Naive thymus-derived CD4-positive, alpha-beta T cell (primary cell): ENCODE data around the gene EYA2. TPM values are rescaled to one million over a fixed set of nuclear protein-coding genes. Genes with fewer than 3 reads are reported as not detected.
A peak's percentile ranks its signal among the peaks of the same experiment; 100 is the strongest.

Source experiments
- ATAC-seq: fragments of 150-1000 bp; cut with Tn5 transposase; 2 replicates; pipeline ENCODE4 v1.10.0; 2021; ENCODE audit warnings: mild to moderate bottlenecking, moderate library complexity
- CTCF ChIA-PET: fragments of 350-600 bp; sonication (Branson Sonifier 250); formaldehyde crosslinking; loops from one replicate; lab custom pipeline; 2021; ENCODE audit warnings: antibody characterized with exemption; lab: Charles Lee
- POLR2A ChIA-PET: fragments of 350-600 bp; sonication (Branson Sonifier 250); formaldehyde crosslinking; loops from one replicate; lab custom pipeline; 2021; ENCODE audit warnings: antibody characterized with exemption, inconsistent platforms; lab: Charles Lee
- DNase-seq, 9 donors: peaks; one replicate each; pipeline versions ENCODE4 v3.0.0 to v3.0.0-alpha.2; 2020 to 2022; ENCODE audit warnings: mixed read lengths in 1 of 9
- H3K27ac ChIP-seq: one replicate; pipeline ENCODE4 v1.7.0; 2013; ENCODE audit warnings: mild to moderate bottlenecking, low read depth, low read length, moderate library complexity
- H3K27me3 ChIP-seq, 2 donors: one replicate each; pipeline ENCODE4 v1.7.0; 2013; ENCODE audit warnings: low read length in 2 of 2, mild to moderate bottlenecking in 2 of 2, moderate library complexity in 2 of 2; ENCODE audit not compliant: control insufficient read depth in 2 of 2, insufficient read depth in 2 of 2
- H3K36me3 ChIP-seq, 3 experiments: 1 replicate in 2 of 3; 2 replicates in 1 of 3; pipeline ENCODE4 v1.7.0; 2013; ENCODE audit warnings: low read length in 3 of 3, mild to moderate bottlenecking in 3 of 3, moderate library complexity in 1 of 3; ENCODE audit not compliant: insufficient read depth in 3 of 3, control insufficient read depth in 2 of 3
- H3K4me1 ChIP-seq, 2 donors: one replicate each; pipeline ENCODE4 v1.7.0; 2013; ENCODE audit warnings: low read length in 2 of 2, mild to moderate bottlenecking in 2 of 2, moderate library complexity in 1 of 2; ENCODE audit not compliant: control insufficient read depth in 2 of 2, insufficient read depth in 2 of 2
- H3K4me3 ChIP-seq: 2 replicates; pipeline ENCODE4 v1.7.0; 2013; ENCODE audit warnings: mild to moderate bottlenecking, low read length
- H3K9me3 ChIP-seq, 3 experiments: 1 replicate in 2 of 3; 2 replicates in 1 of 3; pipeline ENCODE4 v1.7.0; 2013; ENCODE audit warnings: low read length in 3 of 3; ENCODE audit not compliant: control insufficient read depth in 2 of 3
- H3K27ac Mint-ChIP-seq, 9 donors: one replicate each; pipeline ENCODE4 v1.8.0; 2020 to 2022; ENCODE audit warnings: mixed read lengths in 9 of 9, mild to moderate bottlenecking in 8 of 9, moderate library complexity in 5 of 9, inconsistent platforms in 2 of 9
- H3K27me3 Mint-ChIP-seq, 5 donors: one replicate each; pipeline ENCODE4 v1.8.0; 2021 to 2022; ENCODE audit warnings: mixed read lengths in 5 of 5, mild to moderate bottlenecking in 1 of 5
- H3K36me3 Mint-ChIP-seq, 5 donors: one replicate each; pipeline ENCODE4 v1.8.0; 2020 to 2022; ENCODE audit warnings: mixed read lengths in 5 of 5, mild to moderate bottlenecking in 3 of 5, inconsistent platforms in 1 of 5
- H3K4me1 Mint-ChIP-seq, 7 donors: one replicate each; pipeline ENCODE4 v1.8.0; 2020 to 2022; ENCODE audit warnings: mixed read lengths in 7 of 7, mild to moderate bottlenecking in 3 of 7, inconsistent platforms in 1 of 7
- H3K4me3 Mint-ChIP-seq, 10 donors: one replicate each; pipeline ENCODE4 v1.8.0; 2020 to 2022; ENCODE audit warnings: mild to moderate bottlenecking in 10 of 10, mixed read lengths in 10 of 10, moderate library complexity in 6 of 10, inconsistent platforms in 2 of 10
- H3K9me3 Mint-ChIP-seq, 11 donors: one replicate each; pipeline ENCODE4 v1.8.0; 2020 to 2022; ENCODE audit warnings: mixed read lengths in 11 of 11, mild to moderate bottlenecking in 4 of 11, inconsistent platforms in 1 of 11, moderate library complexity in 1 of 11
- intact Hi-C, 2 donors: fragments of 100-400 bp; cut with micrococcal nuclease; formaldehyde crosslinking; loops; one replicate each; pipeline ENCODE4 v1.15.1; 2023
- polyA plus RNA-seq, 2 donors: library from polyadenylated mRNA; unstranded; fragments of 300-500 nt; fragmentation: Illumina TruSeq; gene quantifications; one replicate each; pipeline ENCODE4 v1.2.3, GENCODE V29; 2021
- total RNA-seq, 6 experiments: library from RNA in 5 of 6; stranded (reverse) in 5 of 6; gene quantifications; 1 replicate in 5 of 6; 2 replicates in 1 of 6; pipeline ENCODE4 v1.2.3 and lab custom pipeline; 2021 to 2026

Gene EYA2
- total and polyA plus RNA-seq, 7 experiments from 2014 or later = 0.16 TPM; not detected in 6

GRCh38 chr20:46852313-46852712 is 42.3 kb upstream of the EYA2 start:
- H3K4me3 Mint-ChIP-seq = no peak overlapping the region
- Histone ChIP-seq H3K36me3 (no peaks in the 10 kb centered on the region), H3K4me3 (no peak overlapping the region), H3K9me3 (no peaks in the 10 kb centered on the region), H3K27ac (no peak overlapping the region), H3K27me3 (no peaks in the 10 kb centered on the region), H3K4me1 (no peaks in the 10 kb centered on the region)
- peaks cover 10 to 40% (median 22%) of the 10 kb centered on the region in 5 donors for H3K27me3 Mint-ChIP-seq
- no peak for DNase-seq
- intact Hi-C loops = no loop called here
- ChIA-PET CTCF (no interaction called here), POLR2A (no interaction called here)
- H3K36me3 Mint-ChIP-seq = peaks cover 0 to 3% (median 0%) of the 10 kb centered on the region in 5 donors
- no peak overlapping the region for H3K27ac Mint-ChIP-seq
- peaks cover 0 to 9% (median 6%) of the 10 kb centered on the region in 11 donors for H3K9me3 Mint-ChIP-seq
- no peak for ATAC-seq
- no peaks in the 10 kb centered on the region for H3K4me1 Mint-ChIP-seq

- Mint-ChIP-seq H3K4me1 (no peaks in the 10 kb centered on the region), H3K36me3 (peaks cover 0 to 3% (median 0%) of the 10 kb centered on the region in 5 donors), H3K4me3 (no peak overlapping the region), H3K27me3 (peaks cover 10 to 38% (median 15%) of the 10 kb centered on the region in 5 donors), H3K9me3 (peaks cover 0 to 9% (median 3%) of the 10 kb centered on the region in 11 donors), H3K27ac (no peak overlapping the region)
- H3K27me3 ChIP-seq = no peaks in the 10 kb centered on the region
- H3K9me3 ChIP-seq = no peaks in the 10 kb centered on the region
- DNase-seq (no peak), ATAC-seq (no peak)
- ChIA-PET POLR2A (no interaction called here), CTCF (no interaction called here)
- no peak overlapping the region for H3K27ac ChIP-seq
- H3K36me3 ChIP-seq = no peaks in the 10 kb centered on the region
- H3K4me1 ChIP-seq = no peaks in the 10 kb centered on the region
- intact Hi-C loops = no loop called here
- H3K4me3 ChIP-seq = no peak overlapping the region
Observed at GRCh38 chr20:46853926-46854325, 40.7 kb upstream of the EYA2 start.

GRCh38 chr20:46857061-46857831 is 37.4 kb upstream of the EYA2 start:
- Mint-ChIP-seq H3K36me3 (peaks cover 0 to 3% (median 0%) of the 10 kb centered on the region in 5 donors), H3K4me3 (no peak overlapping the region), H3K4me1 (no peaks in the 10 kb centered on the region), H3K27me3 (peaks cover 5 to 25% (median 12%) of the 10 kb centered on the region in 5 donors), H3K9me3 (peaks cover 0 to 8% (median 0%) of the 10 kb centered on the region in 11 donors), H3K27ac (no peak overlapping the region)
- Histone ChIP-seq H3K36me3 (no peaks in the 10 kb centered on the region), H3K27ac (no peak overlapping the region), H3K4me3 (no peak overlapping the region), H3K27me3 (no peaks in the 10 kb centered on the region), H3K4me1 (no peaks in the 10 kb centered on the region), H3K9me3 (no peaks in the 10 kb centered on the region)
- ChIA-PET POLR2A (no interaction called here), CTCF (no interaction called here)
- ATAC-seq (no peak), DNase-seq (no peak)
- intact Hi-C loops = no loop called here

GRCh38 chr20:46865824-46866223 is 28.8 kb upstream of the EYA2 start:
- CTCF ChIA-PET = no interaction called here
- intact Hi-C loops = no loop called here
- no peak for ATAC-seq

GRCh38 chr20:46870041-46870440 is 24.6 kb upstream of the EYA2 start:
- DNase-seq (no peak), ATAC-seq (no peak)
- H3K4me1 Mint-ChIP-seq = peaks cover 0 to 3% (median 0%) of the 10 kb centered on the region in 7 donors
- Histone ChIP-seq H3K4me1 (no peaks in the 10 kb centered on the region), H3K27ac (no peak overlapping the region), H3K27me3 (no peaks in the 10 kb centered on the region), H3K36me3 (no peaks in the 10 kb centered on the region), H3K9me3 (no peaks in the 10 kb centered on the region), H3K4me3 (no peak overlapping the region)
- no peak overlapping the region for H3K27ac Mint-ChIP-seq
- POLR2A ChIA-PET = no interaction called here
- no peaks in the 10 kb centered on the region for H3K36me3 Mint-ChIP-seq
- H3K4me3 Mint-ChIP-seq = no peak overlapping the region
- peaks cover 2 to 32% (median 10%) of the 10 kb centered on the region in 11 donors for H3K9me3 Mint-ChIP-seq
- intact Hi-C loops = no loop called here
- H3K27me3 Mint-ChIP-seq = peaks cover 8 to 61% (median 43%) of the 10 kb centered on the region in 5 donors
- CTCF ChIA-PET = no interaction called here

More at GRCh38 chr20:46865824-46866223, 28.8 kb upstream of the EYA2 start:
- Mint-ChIP-seq H3K27ac (no peak overlapping the region), H3K4me1 (no peaks in the 10 kb centered on the region), H3K27me3 (peaks cover 28 to 55% (median 43%) of the 10 kb centered on the region in 5 donors), H3K9me3 (peaks cover 2 to 35% (median 12%) of the 10 kb centered on the region in 11 donors), H3K4me3 (no peak overlapping the region), H3K36me3 (peaks cover 0 to 4% (median 0%) of the 10 kb centered on the region in 5 donors)
- no peaks in the 10 kb centered on the region for H3K9me3 ChIP-seq
- H3K4me3 ChIP-seq = no peak overlapping the region
- no peaks in the 10 kb centered on the region for H3K36me3 ChIP-seq
- no peak for DNase-seq
- no peaks in the 10 kb centered on the region for H3K4me1 ChIP-seq
- H3K27ac ChIP-seq = no peak overlapping the region
- H3K27me3 ChIP-seq = no peaks in the 10 kb centered on the region
- POLR2A ChIA-PET = no interaction called here

GRCh38 chr20:46872328-46873211 is 22.1 kb upstream of the EYA2 start:
- peaks cover 2 to 26% (median 9%) of the 10 kb centered on the region in 11 donors for H3K9me3 Mint-ChIP-seq
- Histone ChIP-seq H3K9me3 (no peaks in the 10 kb centered on the region), H3K36me3 (no peaks in the 10 kb centered on the region), H3K27ac (no peak overlapping the region), H3K27me3 (no peaks in the 10 kb centered on the region), H3K4me3 (no peak overlapping the region), H3K4me1 (no peaks in the 10 kb centered on the region)
- CTCF ChIA-PET = no interaction called here
- ATAC-seq (no peak), DNase-seq (no peak)
- H3K27me3 Mint-ChIP-seq = peaks cover 9 to 53% (median 27%) of the 10 kb centered on the region in 5 donors
- H3K4me3 Mint-ChIP-seq = peak overlapping the region in 1 of 10 donors; percentile 22
- H3K27ac Mint-ChIP-seq = no peak overlapping the region
- POLR2A ChIA-PET = no interaction called here
- H3K4me1 Mint-ChIP-seq = peaks cover 0 to 3% (median 0%) of the 10 kb centered on the region in 7 donors
- no peaks in the 10 kb centered on the region for H3K36me3 Mint-ChIP-seq
- intact Hi-C loops = no loop called here
